ENCODE measurements around the gene EEA1.

- TF ChIP-seq POLR2AphosphoS5 (IDR thresholded peaks at IDR 0.05) = no peak
- TF ChIP-seq CTCF (IDR thresholded peaks at IDR 0.05) = no peak
- no peak for TF ChIP-seq POLR2A (IDR thresholded peaks at IDR 0.05)
Measured at GRCh38 chr12:92945659-92946220, 16.6 kb upstream of the EEA1 start.
